T-helper 17 cell (primary cell): ENCODE data around the gene CD300A. TPM values are rescaled to one million over a fixed set of nuclear protein-coding genes. Genes with fewer than 3 reads are reported as not detected.

ENCODE experiments used
- ATAC-seq: fragments of 150-1000 bp; cut with Tn5 transposase; 2 replicates; pipeline ENCODE4 v1.10.0; 2021; ENCODE audit warnings: mild to moderate bottlenecking, moderate library complexity
- DNase-seq, 3 donors: peaks; one replicate each; pipeline versions ENCODE4 v3.0.0 to v3.0.0-alpha.2; 2020 to 2021
- H3K9me3 ChIP-seq: one replicate; pipeline ENCODE4 v1.7.0; 2013; ENCODE audit warnings: low read length, mild to moderate bottlenecking; ENCODE audit not compliant: control insufficient read depth, poor library complexity, severe bottlenecking
- H3K27ac Mint-ChIP-seq: one replicate; pipeline ENCODE4 v1.8.0; 2022; ENCODE audit warnings: mild to moderate bottlenecking, moderate library complexity, mixed read lengths
- H3K27me3 Mint-ChIP-seq: one replicate; pipeline ENCODE4 v1.8.0; 2022; ENCODE audit warnings: mixed read lengths
- H3K36me3 Mint-ChIP-seq: one replicate; pipeline ENCODE4 v1.8.0; 2022; ENCODE audit warnings: low read depth, mixed read lengths
- H3K4me1 Mint-ChIP-seq: one replicate; pipeline ENCODE4 v1.8.0; 2022; ENCODE audit warnings: mild to moderate bottlenecking, mixed read lengths
- H3K4me3 Mint-ChIP-seq: one replicate; pipeline ENCODE4 v1.8.0; 2022; ENCODE audit warnings: mild to moderate bottlenecking, moderate library complexity, mixed read lengths
- total RNA-seq, 4 donors: library from RNA in 2 of 4; stranded (reverse) in 2 of 4; gene quantifications; one replicate each; pipeline ENCODE4 v1.2.3 and lab custom pipeline; 2022 to 2026

Gene CD300A
- total RNA-seq, 2 donors from 2014 or later: 2.4 to 9.6 TPM

DNA sequence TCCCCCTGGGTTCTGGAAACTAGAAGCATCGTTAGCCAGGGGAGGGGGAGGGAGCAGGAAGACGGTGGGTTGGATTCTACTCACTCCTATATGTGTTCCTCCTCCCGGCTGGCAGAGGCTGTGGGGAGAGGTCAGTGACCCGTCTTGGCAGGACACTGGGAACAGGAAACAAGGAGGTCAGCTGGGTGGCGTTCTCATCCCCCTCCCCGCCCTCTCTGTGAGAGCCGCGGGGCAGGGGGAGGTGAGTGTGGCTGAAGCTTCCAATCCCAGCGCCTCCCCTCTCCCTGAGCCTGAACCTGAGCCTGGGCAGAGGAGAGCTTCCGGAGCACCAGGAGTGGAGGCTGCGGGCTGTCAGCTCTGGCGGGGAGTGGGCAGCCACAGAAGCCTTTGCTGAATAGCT, 22.0 kb upstream of the CD300A start:
- no peaks in the 10 kb centered on the region for H3K9me3 ChIP-seq
- Mint-ChIP-seq H3K4me3 (no peak overlapping the region), H3K36me3 (no peaks in the 10 kb centered on the region), H3K4me1 (peaks cover 2% of the 10 kb centered on the region), H3K27me3 (peaks cover 41% of the 10 kb centered on the region), H3K27ac (no peak overlapping the region)
- DNase-seq: no peak
- no peak for ATAC-seq

DNA sequence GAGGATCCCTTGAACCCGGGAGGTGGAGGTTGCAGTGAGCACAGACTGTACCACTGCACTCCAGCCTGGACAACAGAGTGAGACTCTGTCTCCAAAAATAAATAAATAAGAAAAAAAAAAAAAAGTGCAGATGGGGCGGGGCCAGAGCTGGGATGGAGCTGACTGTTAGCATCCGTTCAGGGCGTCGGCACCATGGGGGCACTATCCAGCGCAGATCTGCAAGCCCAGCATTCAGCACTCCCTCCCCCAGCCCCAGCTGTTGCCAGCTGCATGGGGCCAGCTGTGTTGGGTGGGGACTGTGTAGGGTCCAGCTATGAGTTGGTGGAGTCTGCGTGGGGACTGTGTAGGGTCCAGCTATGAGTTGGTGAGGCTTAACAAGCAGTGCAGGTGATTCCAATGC, 21.3 kb upstream of the CD300A start:
- no peaks in the 10 kb centered on the region for H3K9me3 ChIP-seq
- Mint-ChIP-seq H3K4me3 (no peak overlapping the region), H3K4me1 (peaks cover 2% of the 10 kb centered on the region), H3K27ac (no peak overlapping the region), H3K27me3 (peaks cover 38% of the 10 kb centered on the region), H3K36me3 (no peaks in the 10 kb centered on the region)
- DNase-seq (no peak), ATAC-seq (no peak)

DNA sequence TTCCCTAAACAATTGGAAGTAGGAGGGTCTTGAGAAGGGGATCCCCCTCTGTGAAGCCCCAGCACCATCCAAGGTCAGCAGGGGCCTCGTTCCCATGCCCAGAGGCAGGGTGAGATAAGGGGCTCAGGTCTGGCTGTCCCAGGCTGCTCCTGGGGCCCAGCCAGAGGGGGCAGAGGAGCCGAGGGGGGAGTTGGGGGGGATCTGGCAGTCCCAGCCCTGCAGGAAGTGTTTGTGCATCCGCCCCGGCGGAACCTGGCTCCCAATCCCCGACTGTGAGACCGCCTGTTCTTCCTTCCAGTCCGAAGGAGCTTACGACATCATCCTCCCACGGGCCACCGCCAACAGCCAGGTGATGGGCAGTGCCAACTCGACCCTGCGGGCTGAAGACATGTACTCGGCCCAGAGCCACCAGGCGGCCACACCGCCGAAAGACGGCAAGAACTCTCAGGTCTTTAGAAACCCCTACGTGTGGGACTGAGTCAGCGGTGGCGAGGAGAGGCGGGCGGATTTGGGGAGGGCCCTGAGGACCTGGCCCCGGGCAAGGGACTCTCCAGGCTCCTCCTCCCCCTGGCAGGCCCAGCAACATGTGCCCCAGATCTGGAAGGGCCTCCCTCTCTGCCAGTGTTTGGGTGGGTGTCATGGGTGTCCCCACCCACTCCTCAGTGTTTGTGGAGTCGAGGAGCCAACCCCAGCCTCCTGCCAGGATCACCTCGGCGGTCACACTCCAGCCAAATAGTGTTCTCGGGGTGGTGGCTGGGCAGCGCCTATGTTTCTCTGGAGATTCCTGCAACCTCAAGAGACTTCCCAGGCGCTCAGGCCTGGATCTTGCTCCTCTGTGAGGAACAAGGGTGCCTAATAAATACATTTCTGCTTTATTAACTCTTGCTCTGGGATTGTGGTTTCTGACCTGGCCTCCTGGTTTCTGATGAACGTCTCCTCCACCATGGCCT, 19.6 kb upstream of the CD300A start:
- H3K4me1 Mint-ChIP-seq: peaks cover 2% of the 10 kb centered on the region
- peaks cover 40% of the 10 kb centered on the region for H3K27me3 Mint-ChIP-seq
- no peak overlapping the region for H3K27ac Mint-ChIP-seq
- H3K36me3 Mint-ChIP-seq: no peaks in the 10 kb centered on the region
- H3K4me3 Mint-ChIP-seq: no peak overlapping the region
- DNase-seq: no peak
- no peak for ATAC-seq
- H3K9me3 ChIP-seq: no peaks in the 10 kb centered on the region

DNA sequence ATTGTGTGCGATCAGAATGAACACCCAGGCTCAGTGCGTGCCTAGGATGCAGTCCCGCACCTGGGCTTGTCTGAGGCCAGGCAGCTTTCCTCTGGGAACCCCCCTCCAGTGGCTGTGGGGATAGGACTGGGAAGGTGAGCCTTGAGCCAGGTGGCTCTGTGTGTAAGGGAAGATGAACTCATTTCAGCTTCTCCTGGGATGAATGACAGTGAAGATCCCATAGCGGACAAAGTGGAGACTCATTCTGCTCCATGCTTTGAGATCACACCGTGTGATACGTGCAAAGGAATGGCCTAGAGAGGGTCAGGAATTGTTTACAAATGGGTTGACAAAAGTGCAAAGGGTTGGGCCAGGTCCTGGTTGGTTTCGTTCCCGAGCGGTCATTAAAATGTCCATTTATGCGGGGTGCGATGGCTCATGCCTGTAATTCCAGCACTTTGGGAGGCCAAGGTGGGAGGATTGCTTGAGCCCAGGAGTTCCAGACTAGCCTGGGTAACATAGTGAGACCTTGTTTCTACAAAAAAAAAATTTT, 18.7 kb upstream of the CD300A start:
- Mint-ChIP-seq H3K27me3 (peaks cover 35% of the 10 kb centered on the region), H3K36me3 (no peaks in the 10 kb centered on the region), H3K4me1 (peaks cover 3% of the 10 kb centered on the region), H3K27ac (no peak overlapping the region), H3K4me3 (no peak overlapping the region)
- no peak for DNase-seq
- no peaks in the 10 kb centered on the region for H3K9me3 ChIP-seq
- ATAC-seq: no peak

DNA sequence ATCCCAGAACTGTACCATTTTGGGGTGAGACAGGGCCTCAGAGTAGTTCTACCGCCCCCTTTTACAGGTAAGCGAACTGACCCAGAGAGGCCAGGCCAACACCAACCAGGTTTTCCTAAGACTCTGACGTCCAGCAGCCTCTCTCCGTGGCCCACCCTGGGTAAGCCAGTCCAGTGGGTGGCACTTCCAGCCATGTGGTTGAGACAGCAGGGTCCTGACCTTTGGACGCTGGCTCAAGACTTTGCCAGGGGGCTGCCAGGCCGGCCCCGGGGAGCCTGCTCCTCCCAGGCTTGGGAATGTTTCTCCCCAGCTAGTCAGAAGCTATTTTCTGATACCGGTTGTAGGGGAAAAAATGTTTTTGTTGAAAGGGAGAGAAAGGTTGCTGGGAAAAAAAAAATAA, 17.7 kb upstream of the CD300A start:
- no peak for DNase-seq
- H3K27ac Mint-ChIP-seq: no peak overlapping the region
- H3K9me3 ChIP-seq: no peaks in the 10 kb centered on the region
- peaks cover 5% of the 10 kb centered on the region for H3K4me1 Mint-ChIP-seq
- no peak overlapping the region for H3K4me3 Mint-ChIP-seq
- peaks cover 25% of the 10 kb centered on the region for H3K27me3 Mint-ChIP-seq
- no peak for ATAC-seq
- no peaks in the 10 kb centered on the region for H3K36me3 Mint-ChIP-seq

DNA sequence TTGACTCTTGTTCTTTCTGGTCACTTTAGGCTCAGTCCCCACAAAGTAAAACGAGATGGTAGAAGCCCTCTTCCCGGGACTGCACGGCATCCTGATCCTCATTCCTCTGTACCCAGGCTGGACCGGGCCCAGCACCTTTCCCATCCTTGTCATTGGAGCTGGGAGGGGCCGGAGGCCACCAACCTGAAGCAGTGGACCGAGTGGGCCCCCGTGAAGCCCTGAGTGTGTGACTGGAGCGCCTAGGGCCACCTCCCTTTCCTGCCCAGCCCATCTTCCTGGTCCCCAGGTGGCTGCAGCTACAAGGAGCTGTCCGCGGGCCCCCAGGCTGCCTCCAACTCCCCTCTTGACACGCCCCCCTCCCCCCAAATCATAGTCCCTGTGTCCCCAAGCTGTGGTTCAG, 17.1 kb upstream of the CD300A start:
- no peak for DNase-seq
- peak overlapping the region; percentile 53 for H3K27ac Mint-ChIP-seq

DNA sequence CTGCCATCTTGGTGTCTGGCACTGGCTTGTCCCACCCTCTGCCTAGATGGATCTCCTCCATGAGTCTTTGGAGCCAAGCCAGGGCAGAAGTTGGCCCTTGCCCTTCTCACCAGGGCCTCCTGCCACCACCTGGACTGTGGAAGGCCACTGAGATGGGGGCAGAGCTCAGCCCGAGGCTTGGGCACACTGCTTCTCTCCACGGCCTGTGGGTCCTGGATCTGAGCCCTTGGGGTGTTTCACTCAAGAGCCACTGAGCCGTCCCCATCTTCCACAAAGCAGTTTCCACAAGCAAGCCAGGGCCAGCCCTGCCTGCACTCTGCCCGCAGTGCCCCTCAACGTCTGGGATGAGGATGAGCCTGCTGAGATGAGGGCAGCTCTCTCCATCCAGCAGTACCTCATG, 16.7 kb upstream of the CD300A start:
- Mint-ChIP-seq H3K4me1 (peaks cover 5% of the 10 kb centered on the region), H3K36me3 (no peaks in the 10 kb centered on the region), H3K4me3 (no peak overlapping the region), H3K27ac (peak overlapping the region; percentile 53), H3K27me3 (peaks cover 15% of the 10 kb centered on the region)
- no peaks in the 10 kb centered on the region for H3K9me3 ChIP-seq
- DNase-seq (no peak), ATAC-seq (no peak)

More for the DNA sequence above, 17.1 kb upstream of the CD300A start:
- H3K4me1 Mint-ChIP-seq: peaks cover 5% of the 10 kb centered on the region
- peaks cover 20% of the 10 kb centered on the region for H3K27me3 Mint-ChIP-seq
- no peak overlapping the region for H3K4me3 Mint-ChIP-seq
- H3K9me3 ChIP-seq: no peaks in the 10 kb centered on the region
- ATAC-seq: no peak
- H3K36me3 Mint-ChIP-seq: no peaks in the 10 kb centered on the region

DNA sequence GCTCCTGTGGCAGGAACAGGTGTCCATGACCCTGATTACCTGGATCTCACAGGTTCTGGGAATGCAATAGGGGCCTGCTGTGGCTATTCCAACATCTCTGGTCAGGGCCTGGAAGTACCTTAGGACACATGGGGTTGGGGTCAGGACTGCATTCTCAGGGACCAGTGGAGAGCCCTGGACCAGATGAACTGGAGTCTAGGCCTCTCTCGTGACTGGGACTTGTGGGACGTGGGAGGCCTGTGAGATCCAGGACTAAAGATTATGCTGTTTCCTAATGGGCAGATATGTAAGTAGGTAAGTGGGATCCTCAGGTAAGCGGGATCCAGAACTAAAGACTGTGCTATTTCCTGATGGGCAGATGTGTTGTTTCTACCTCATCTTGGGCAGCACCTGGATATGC, 16.2 kb upstream of the CD300A start:
- Mint-ChIP-seq H3K27ac (peak overlapping the region; percentile 53), H3K36me3 (no peaks in the 10 kb centered on the region), H3K27me3 (peaks cover 15% of the 10 kb centered on the region), H3K4me1 (peaks cover 5% of the 10 kb centered on the region), H3K4me3 (no peak overlapping the region)
- no peak for DNase-seq
- no peak for ATAC-seq
- H3K9me3 ChIP-seq: no peaks in the 10 kb centered on the region

DNA sequence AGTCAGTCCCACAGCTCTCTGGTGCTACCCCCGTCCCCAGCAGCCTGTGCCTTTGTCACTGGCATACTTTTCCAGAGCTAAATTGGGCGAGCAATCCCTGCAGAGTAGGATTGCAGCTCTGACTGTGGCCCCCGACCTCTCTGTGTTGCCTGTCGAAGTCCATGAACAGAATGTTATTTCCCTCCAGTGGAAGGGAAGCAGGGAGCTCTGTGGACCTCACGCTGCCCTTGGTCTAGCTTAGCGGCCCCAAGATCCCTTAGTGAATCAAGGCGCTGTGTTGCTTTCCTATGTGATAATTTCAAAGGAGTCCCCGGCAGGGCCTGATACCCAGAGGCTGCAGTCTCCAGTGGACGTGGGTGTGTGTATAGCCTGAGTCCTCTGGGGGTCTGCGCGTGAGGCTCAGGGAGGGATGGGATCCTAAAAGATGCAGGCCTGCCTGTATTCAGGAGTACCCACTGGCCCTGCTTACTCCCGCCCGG, 15.5 kb upstream of the CD300A start:
- Mint-ChIP-seq H3K4me1 (peaks cover 5% of the 10 kb centered on the region), H3K27ac (no peak overlapping the region), H3K27me3 (peaks cover 15% of the 10 kb centered on the region), H3K36me3 (no peaks in the 10 kb centered on the region), H3K4me3 (no peak overlapping the region)
- DNase-seq (no peak), ATAC-seq (no peak)
- H3K9me3 ChIP-seq: no peaks in the 10 kb centered on the region

DNA sequence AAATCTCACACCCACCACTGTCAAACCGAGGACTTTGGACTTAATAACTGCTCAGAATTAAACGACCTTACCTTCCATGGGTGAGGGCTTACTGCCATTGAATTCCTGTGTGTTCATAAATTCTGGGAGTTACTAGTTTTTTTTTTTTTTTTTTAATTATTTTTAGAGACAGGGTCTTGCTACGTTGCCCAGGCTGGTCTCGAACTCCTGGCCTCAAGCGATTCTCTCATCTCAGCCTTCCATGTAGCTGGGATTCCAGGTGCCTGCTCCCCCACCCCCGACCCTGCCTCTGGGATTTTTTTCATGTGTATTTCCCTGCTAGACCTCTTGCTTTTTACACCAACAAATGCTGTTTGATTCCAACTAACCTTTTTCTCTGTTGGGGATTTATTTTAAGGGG, 14.9 kb upstream of the CD300A start:
- Mint-ChIP-seq H3K4me3 (no peak overlapping the region), H3K4me1 (peaks cover 5% of the 10 kb centered on the region), H3K27me3 (peaks cover 15% of the 10 kb centered on the region), H3K36me3 (no peaks in the 10 kb centered on the region), H3K27ac (no peak overlapping the region)
- no peak for DNase-seq
- H3K9me3 ChIP-seq: no peaks in the 10 kb centered on the region
- ATAC-seq: no peak

DNA sequence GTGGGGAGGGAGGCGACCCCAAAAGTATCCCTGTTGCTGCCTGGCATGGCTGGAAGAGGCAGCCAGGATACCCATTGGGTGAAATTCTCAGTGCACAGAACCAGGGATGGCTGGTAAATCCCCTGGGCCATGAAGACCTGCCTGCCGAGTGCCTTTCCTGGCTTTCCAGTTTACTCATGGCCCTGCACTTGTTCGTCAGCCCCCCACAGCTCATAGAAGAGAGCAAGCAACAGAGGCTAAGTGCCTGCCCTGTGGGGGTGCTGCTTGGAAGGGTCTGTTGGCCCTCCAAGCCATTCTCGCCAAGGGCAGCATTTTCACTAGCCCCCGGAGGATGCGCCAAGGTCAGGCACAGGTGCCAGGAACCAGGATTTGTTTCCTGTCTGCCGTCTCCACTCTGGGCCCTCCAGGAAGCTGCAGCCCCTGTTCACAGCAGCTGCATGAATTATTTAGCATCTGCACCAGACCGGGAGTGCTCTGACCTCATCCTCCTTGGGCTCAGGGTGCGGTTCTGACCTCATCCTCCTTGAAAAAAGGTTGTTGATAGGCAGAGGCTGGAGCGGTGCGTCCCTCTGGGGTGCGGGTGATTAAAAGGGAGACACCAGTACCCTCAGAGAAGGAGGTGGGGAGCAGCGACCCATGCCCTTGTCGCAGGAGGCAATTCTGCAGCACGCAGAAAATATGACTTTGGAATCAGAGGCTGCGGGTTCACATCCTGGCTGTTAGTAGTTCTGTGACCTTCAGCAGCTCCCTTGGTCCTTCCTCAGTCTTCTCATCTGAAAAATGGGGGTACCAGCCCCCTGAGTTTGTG, 14.2 kb upstream of the CD300A start:
- ATAC-seq (no peak), DNase-seq (no peak)
- H3K4me1 Mint-ChIP-seq: peaks cover 6% of the 10 kb centered on the region
- no peak overlapping the region for H3K27ac Mint-ChIP-seq
- H3K36me3 Mint-ChIP-seq: no peaks in the 10 kb centered on the region
- peak overlapping the region; percentile 57 for H3K4me3 Mint-ChIP-seq
- H3K27me3 Mint-ChIP-seq: peaks cover 12% of the 10 kb centered on the region
- no peaks in the 10 kb centered on the region for H3K9me3 ChIP-seq

DNA sequence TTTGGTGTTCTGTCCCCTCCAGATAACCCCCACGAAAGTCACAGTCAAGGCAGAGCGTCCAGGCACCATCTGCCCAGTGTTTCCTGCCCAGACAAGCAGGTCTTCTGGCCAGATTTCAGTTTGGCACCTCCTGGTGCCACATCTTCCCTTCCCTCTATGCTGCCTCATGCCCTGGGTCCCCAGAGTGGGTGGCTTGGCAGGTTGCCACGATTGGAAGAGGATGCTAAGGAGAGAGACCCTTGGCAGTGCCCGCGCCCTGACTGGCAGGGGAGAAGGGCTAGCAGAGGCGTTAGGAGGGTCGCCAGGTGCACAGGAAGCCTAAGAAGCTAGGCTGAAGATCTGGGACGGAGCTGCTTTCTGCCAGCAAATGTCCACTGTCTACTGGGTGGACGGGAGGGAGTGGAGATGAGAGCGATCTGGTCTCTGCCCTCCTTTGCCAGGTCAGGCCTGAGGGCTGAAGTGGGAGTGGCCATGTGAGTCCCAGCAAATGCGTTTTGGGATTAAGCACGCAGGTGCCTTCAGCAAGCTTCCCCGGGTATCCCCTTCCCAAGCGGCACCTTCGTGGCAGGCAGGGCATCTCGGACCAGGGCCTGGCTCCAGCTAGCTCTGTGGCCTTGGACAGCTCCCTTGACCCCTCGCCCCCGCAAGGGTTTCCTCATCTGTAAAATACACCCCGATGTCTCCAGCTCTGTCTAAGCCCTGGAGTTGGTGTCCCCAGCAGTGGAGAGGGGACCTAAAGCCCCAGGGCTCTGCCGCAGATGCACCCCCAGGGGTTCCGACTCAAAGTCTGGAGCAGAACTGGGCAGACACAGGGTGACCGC, 13.4 kb upstream of the CD300A start:
- H3K36me3 Mint-ChIP-seq: no peaks in the 10 kb centered on the region
- DNase-seq: no peak
- peaks cover 6% of the 10 kb centered on the region for H3K27me3 Mint-ChIP-seq
- peaks cover 11% of the 10 kb centered on the region for H3K4me1 Mint-ChIP-seq
- ATAC-seq: no peak
- peak overlapping the region; percentile 57 for H3K4me3 Mint-ChIP-seq
- no peaks in the 10 kb centered on the region for H3K9me3 ChIP-seq
- H3K27ac Mint-ChIP-seq: no peak overlapping the region
